Measurements from ENCODE around the gene NUP205.

NUP205 gene

GRCh38 chr7:135647755-135648154, 90.0 kb downstream of the NUP205 start:
- no peak for DNase-seq (ENCODE audit: extremely low read depth, insufficient read length)
- no peak for TF ChIP-seq CTCF (IDR thresholded peaks at IDR 0.05; ENCODE audit: insufficient read depth, low read length, poor library complexity, severe bottlenecking)
- H3K36me3 ChIP-seq (ENCODE audit: control insufficient read depth, insufficient read depth, low read length), result peaks cover 9% of the 10 kb centered on the region
- no peak overlapping the region for H3K4me3 ChIP-seq (replicated peaks; ENCODE audit: low read depth, low read length)
- H3K27me3 ChIP-seq (replicated peaks; ENCODE audit: control insufficient read depth, insufficient read depth, low read length), result no peaks in the 10 kb centered on the region

- no peak for TF ChIP-seq CTCF (IDR thresholded peaks at IDR 0.05; ENCODE audit: insufficient read depth, low read length, poor library complexity, severe bottlenecking)
- no peak for DNase-seq (ENCODE audit: extremely low read depth, insufficient read length)
- no peak overlapping the region for H3K4me3 ChIP-seq (replicated peaks; ENCODE audit: low read depth, low read length)
- no peaks in the 10 kb centered on the region for H3K27me3 ChIP-seq (replicated peaks; ENCODE audit: control insufficient read depth, insufficient read depth, low read length)
- H3K36me3 ChIP-seq (ENCODE audit: control insufficient read depth, insufficient read depth, low read length), result peaks cover 9% of the 10 kb centered on the region
These were observed 90.5 kb downstream of the NUP205 start for GRCh38 chr7:135648235-135648634.

- Histone ChIP-seq H3K27me3 (replicated peaks; ENCODE audit: control insufficient read depth, insufficient read depth, low read length) (no peaks in the 10 kb centered on the region), H3K4me3 (replicated peaks; ENCODE audit: low read depth, low read length) (no peak overlapping the region), H3K36me3 (ENCODE audit: control insufficient read depth, insufficient read depth, low read length) (peaks cover 1% of the 10 kb centered on the region)
- no peak for DNase-seq (ENCODE audit: extremely low read depth, insufficient read length)
- TF ChIP-seq CTCF (IDR thresholded peaks at IDR 0.05; ENCODE audit: insufficient read depth, low read length, poor library complexity, severe bottlenecking), result no peak
These were observed 93.3 kb downstream of the NUP205 start for GRCh38 chr7:135650831-135651573.

GRCh38 chr7:135653340-135654080, 95.8 kb downstream of the NUP205 start:
- no peak for TF ChIP-seq CTCF (IDR thresholded peaks at IDR 0.05; ENCODE audit: insufficient read depth, low read length, poor library complexity, severe bottlenecking)
- DNase-seq (ENCODE audit: extremely low read depth, insufficient read length), result no peak
- no peak overlapping the region for H3K4me3 ChIP-seq (replicated peaks; ENCODE audit: low read depth, low read length)
- H3K27me3 ChIP-seq (replicated peaks; ENCODE audit: control insufficient read depth, insufficient read depth, low read length), result no peaks in the 10 kb centered on the region
- H3K36me3 ChIP-seq (ENCODE audit: control insufficient read depth, insufficient read depth, low read length), result peaks cover 1% of the 10 kb centered on the region; the same call in 1 of the 2 replicates

GRCh38 chr7:135658564-135658963, 100.8 kb downstream of the NUP205 start:
- no peak for TF ChIP-seq CTCF (IDR thresholded peaks at IDR 0.05; ENCODE audit: insufficient read depth, low read length, poor library complexity, severe bottlenecking)

More at GRCh38 chr7:135658564-135658963, 100.8 kb downstream of the NUP205 start:
- Histone ChIP-seq H3K4me3 (replicated peaks; ENCODE audit: low read depth, low read length) (no peak overlapping the region), H3K36me3 (ENCODE audit: control insufficient read depth, insufficient read depth, low read length) (no peaks in the 10 kb centered on the region), H3K27me3 (replicated peaks; ENCODE audit: control insufficient read depth, insufficient read depth, low read length) (no peaks in the 10 kb centered on the region)
- no peak for DNase-seq (ENCODE audit: extremely low read depth, insufficient read length)

All from GM06990 (cell line).